CD14-positive monocyte (primary cell): ENCODE results near the gene UROC1. TPM values are rescaled to one million over a fixed set of nuclear protein-coding genes. Genes with fewer than 3 reads are reported as not detected.

ENCODE experiments used
- DNase-seq, 3 donors: peaks; one replicate each; pipeline ENCODE4 v3.0.0-alpha.2; 2011 to 2022
- H2AFZ ChIP-seq: 2 replicates; pipeline ENCODE4 v1.6.0; 2012; ENCODE audit warnings: mild to moderate bottlenecking, low read depth, low read length, inconsistent platforms; ENCODE audit not compliant: insufficient read depth, poor library complexity, severe bottlenecking
- H3K27ac ChIP-seq, 2 donors: 1 replicate in 1 of 2; 2 replicates in 1 of 2; pipeline ENCODE4 v1.5.1; 2012 to 2013; ENCODE audit warnings: low read length in 2 of 2, control low read depth in 1 of 2, inconsistent platforms in 1 of 2, low read depth in 1 of 2, mild to moderate bottlenecking in 1 of 2
- H3K27me3 ChIP-seq, 2 donors: one replicate each; pipeline versions ENCODE4 v1.6.0 to v1.6.1; 2011 to 2013; ENCODE audit warnings: low read length in 2 of 2; ENCODE audit not compliant: control insufficient read depth in 2 of 2, insufficient read depth in 2 of 2
- H3K36me3 ChIP-seq, 2 donors: replicated peaks in 1 of 2; 1 replicate in 1 of 2; 2 replicates in 1 of 2; pipeline versions ENCODE4 v1.5.1 to v1.6.1; 2012 to 2013; ENCODE audit warnings: low read length in 2 of 2, control low read depth in 1 of 2, inconsistent platforms in 1 of 2, mild to moderate bottlenecking in 1 of 2; ENCODE audit not compliant: insufficient read depth in 2 of 2, control insufficient read depth in 1 of 2
- H3K4me1 ChIP-seq, 2 donors: 1 replicate in 1 of 2; 2 replicates in 1 of 2; pipeline versions ENCODE4 v1.5.1 to v1.6.1; 2012 to 2013; ENCODE audit warnings: low read length in 2 of 2, control low read depth in 1 of 2, inconsistent platforms in 1 of 2, mild to moderate bottlenecking in 1 of 2, moderate library complexity in 1 of 2; ENCODE audit not compliant: insufficient read depth in 2 of 2, control insufficient read depth in 1 of 2
- H3K4me2 ChIP-seq: replicated peaks from 2 replicates; pipeline ENCODE3; 2012; ENCODE audit warnings: low read length, moderate library complexity, mild to moderate bottlenecking; ENCODE audit not compliant: poor library complexity, severe bottlenecking; ENCODE audit errors: extremely low read depth
- H3K4me3 ChIP-seq, 3 experiments: fragments of 200-600 bp in 1 of 3; sonication (generic) in 1 of 3; replicated peaks in 1 of 3; 1 replicate in 2 of 3; 2 replicates in 1 of 3; pipeline ENCODE4 v1.5.1; 2011 to 2013; ENCODE audit warnings: low read length in 3 of 3, mild to moderate bottlenecking in 3 of 3, control low read depth in 2 of 3, low read depth in 2 of 3, inconsistent platforms in 1 of 3, moderate library complexity in 1 of 3
- H3K79me2 ChIP-seq: 2 replicates; pipeline ENCODE4 v1.6.0; 2012; ENCODE audit warnings: mild to moderate bottlenecking, control low read depth, inconsistent platforms, low read length, moderate library complexity; ENCODE audit not compliant: insufficient read depth
- H3K9ac ChIP-seq: 2 replicates; pipeline ENCODE4 v1.6.0; 2017; ENCODE audit warnings: low read length, mild to moderate bottlenecking; ENCODE audit not compliant: insufficient read depth, poor library complexity, severe bottlenecking
- H3K9me3 ChIP-seq, 2 donors: replicated peaks in 1 of 2; 1 replicate in 1 of 2; 2 replicates in 1 of 2; pipeline versions ENCODE4 v1.5.1 to v1.6.1; 2012 to 2013; ENCODE audit warnings: low read length in 2 of 2, control low read depth in 1 of 2; ENCODE audit not compliant: control insufficient read depth in 1 of 2, insufficient read depth in 1 of 2
- H4K20me1 ChIP-seq: 2 replicates; pipeline ENCODE4 v1.6.0; 2012; ENCODE audit warnings: mild to moderate bottlenecking, low read length, control low read depth, moderate library complexity; ENCODE audit not compliant: insufficient read depth
- H3K27ac Mint-ChIP-seq, 7 donors: one replicate each; pipeline ENCODE4 v1.8.0; 2020; ENCODE audit warnings: mild to moderate bottlenecking in 7 of 7, mixed read lengths in 7 of 7, moderate library complexity in 6 of 7, inconsistent platforms in 2 of 7
- H3K27me3 Mint-ChIP-seq, 3 donors: one replicate each; pipeline ENCODE4 v1.8.0; 2021 to 2022; ENCODE audit warnings: low read depth in 3 of 3, mild to moderate bottlenecking in 3 of 3, mixed read lengths in 3 of 3, moderate library complexity in 3 of 3, inconsistent platforms in 1 of 3
- H3K36me3 Mint-ChIP-seq, 2 donors: one replicate each; pipeline ENCODE4 v1.8.0; 2020; ENCODE audit warnings: mixed read lengths in 2 of 2, inconsistent platforms in 1 of 2, mild to moderate bottlenecking in 1 of 2
- H3K4me1 Mint-ChIP-seq: one replicate; pipeline ENCODE4 v1.8.0; 2020; ENCODE audit warnings: mild to moderate bottlenecking, mixed read lengths
- H3K4me3 Mint-ChIP-seq, 2 donors: one replicate each; pipeline ENCODE4 v1.8.0; 2020; ENCODE audit warnings: mild to moderate bottlenecking in 2 of 2, mixed read lengths in 2 of 2, moderate library complexity in 1 of 2
- H3K9me3 Mint-ChIP-seq, 7 donors: one replicate each; pipeline ENCODE4 v1.8.0; 2020 to 2022; ENCODE audit warnings: mixed read lengths in 7 of 7, mild to moderate bottlenecking in 6 of 7, moderate library complexity in 6 of 7, inconsistent platforms in 2 of 7
- CTCF ChIP-seq: fragments of 200-600 bp; IDR thresholded peaks from one replicate; pipeline ENCODE4 v1.8.0; 2022; ENCODE audit warnings: antibody characterized with exemption, mild to moderate bottlenecking
- WGBS: methylation state at CpG from one replicate; pipeline ENCODE4 v1.1.5; 2013; ENCODE audit warnings: missing lambda C conversion rate; ENCODE audit not compliant: insufficient coverage; 5-methylcytosine and 5-hydroxymethylcytosine counted together
- intact Hi-C, 2 donors: fragments of 100-400 bp; cut with micrococcal nuclease; formaldehyde crosslinking; loops; one replicate each; pipeline versions ENCODE4 v1.15.0 to v1.15.1; 2023
- polyA plus RNA-seq, 3 donors: library from polyadenylated mRNA; depleted of rRNA in 1 of 3; unstranded in 2 of 3; stranded (reverse) in 1 of 3; fragments of 300-500 nt in 2 of 3; fragments of >200 nt in 1 of 3; fragmentation: Illumina TruSeq in 2 of 3; gene quantifications; 1 replicate in 2 of 3; 2 replicates in 1 of 3; pipeline ENCODE4 v1.2.3, GENCODE V29; 2012 to 2021

UROC1 gene
- polyA plus RNA-seq, 3 donors, result not detected

GRCh38 chr3:126439968-126440708, 77.4 kb downstream of the UROC1 start:
- no peak for DNase-seq
- H3K27me3 Mint-ChIP-seq, result peaks cover 0 to 4% (median 0%) of the 10 kb centered on the region in 3 donors
- 97% methylated on average over 9 of the region's 12 CpGs for WGBS

More at GRCh38 chr3:126439968-126440708, 77.4 kb downstream of the UROC1 start:
- TF ChIP-seq CTCF, result no peak
- intact Hi-C loops, result no loop called here
- H3K27ac ChIP-seq, result no peak overlapping the region
- no peaks in the 10 kb centered on the region for H3K4me1 ChIP-seq
- Mint-ChIP-seq H3K36me3 (peaks cover 73 to 82% of the 10 kb centered on the region in 2 donors), H3K9me3 (peaks cover 0 to 3% (median 0%) of the 10 kb centered on the region in 7 donors), H3K27ac (peak overlapping the region in 3 of 7 donors; percentile 43 to 67 (median 47)), H3K4me1 (peaks cover 5% of the 10 kb centered on the region), H3K4me3 (no peak overlapping the region)
- peaks cover 60 to 88% of the 10 kb centered on the region in 2 donors for H3K36me3 ChIP-seq
- no peak overlapping the region for H3K9ac ChIP-seq
- H2AFZ ChIP-seq, result no peak overlapping the region
- no peak overlapping the region for H3K4me2 ChIP-seq
- no peaks in the 10 kb centered on the region for H3K9me3 ChIP-seq
- peaks cover 21% of the 10 kb centered on the region for H4K20me1 ChIP-seq
- no peak overlapping the region for H3K4me3 ChIP-seq
- no peaks in the 10 kb centered on the region for H3K79me2 ChIP-seq
- H3K27me3 ChIP-seq, result no peaks in the 10 kb centered on the region
